ENCODE results near the gene MARK3. TPM values are rescaled to one million over a fixed set of nuclear protein-coding genes. Genes with fewer than 3 reads are reported as not detected.
A peak's percentile ranks its signal among the peaks of the same experiment; 100 is the strongest.

The MARK3 gene
- polyA plus RNA-seq, 3 donors, result 29.3 to 163 (median 44.7) TPM

GRCh38 chr14:103499709-103500108 is 114.5 kb downstream of the MARK3 start:
- Histone ChIP-seq H4K20me1 (ENCODE audit: insufficient read depth, low read length) (peaks cover 67% of the 10 kb centered on the region), H3K9me3 (replicated peaks in 1 of 2; ENCODE audit: control insufficient read depth in 1 of 2, insufficient read depth in 1 of 2, low read length in 2 of 2) (no peaks in the 10 kb centered on the region), H3K27me3 (ENCODE audit: control insufficient read depth in 2 of 2, insufficient read depth in 2 of 2, low read length in 2 of 2) (no peaks in the 10 kb centered on the region), H3K36me3 (replicated peaks in 1 of 2; ENCODE audit: control insufficient read depth in 1 of 2, insufficient read depth in 2 of 2, low read length in 2 of 2) (peaks cover 86 to 95% of the 10 kb centered on the region in 2 donors), H3K4me2 (replicated peaks; ENCODE audit: extremely low read depth, low read length, poor library complexity, severe bottlenecking) (no peak overlapping the region), H3K27ac (ENCODE audit: low read depth in 1 of 2, low read length in 2 of 2) (no peak overlapping the region), H3K4me1 (ENCODE audit: control insufficient read depth in 1 of 2, insufficient read depth in 2 of 2, low read length in 2 of 2) (no peaks in the 10 kb centered on the region), H2AFZ (ENCODE audit: insufficient read depth, low read depth, low read length, poor library complexity, severe bottlenecking) (no peak overlapping the region), H3K9ac (ENCODE audit: insufficient read depth, low read length, poor library complexity, severe bottlenecking) (no peak overlapping the region), H3K4me3 (replicated peaks in 1 of 3; ENCODE audit: low read depth in 2 of 3, low read length in 3 of 3) (no peak overlapping the region), H3K79me2 (ENCODE audit: insufficient read depth, low read length) (no peaks in the 10 kb centered on the region)
- peaks cover 5% of the 10 kb centered on the region for H3K4me1 Mint-ChIP-seq
- 88% methylated on average over 8 of the region's 10 CpGs for WGBS (ENCODE audit: insufficient coverage)
- no peak overlapping the region for H3K27ac Mint-ChIP-seq
- H3K27me3 Mint-ChIP-seq (ENCODE audit: low read depth in 3 of 3), result peaks cover 0 to 1% (median 0%) of the 10 kb centered on the region in 3 donors
- no peak for DNase-seq
- TF ChIP-seq CTCF (IDR thresholded peaks at IDR 0.05), result no peak
- no peaks in the 10 kb centered on the region for H3K9me3 Mint-ChIP-seq
- intact Hi-C loops (cut with micrococcal nuclease), result loop anchor here (2.0 to 5.0 kb wide), 2 partner anchors 47 to 48 kb away; no protein-coding TSS in a partner anchor
- peak overlapping the region in 1 of 2 donors; percentile 14 for H3K4me3 Mint-ChIP-seq
- H3K36me3 Mint-ChIP-seq, result peaks cover 62 to 86% of the 10 kb centered on the region in 2 donors

GRCh38 chr14:103500148-103500990 is 115.2 kb downstream of the MARK3 start:
- Mint-ChIP-seq H3K36me3 (peaks cover 63 to 87% of the 10 kb centered on the region in 2 donors), H3K9me3 (no peaks in the 10 kb centered on the region), H3K27me3 (ENCODE audit: low read depth in 3 of 3) (no peaks in the 10 kb centered on the region), H3K27ac (no peak overlapping the region), H3K4me3 (no peak overlapping the region), H3K4me1 (peaks cover 5% of the 10 kb centered on the region)
- no peak overlapping the region for H3K27ac ChIP-seq (ENCODE audit: low read depth in 1 of 2, low read length in 2 of 2)
- intact Hi-C loops (cut with micrococcal nuclease), result loop anchor here (2.0 to 5.0 kb wide), 2 partner anchors 46 to 47 kb away; no protein-coding TSS in a partner anchor
- H3K27me3 ChIP-seq (ENCODE audit: control insufficient read depth in 2 of 2, insufficient read depth in 2 of 2, low read length in 2 of 2), result no peaks in the 10 kb centered on the region
- peak; percentile 41 to 68 (median 66) for DNase-seq
- no peak overlapping the region for H3K4me3 ChIP-seq (replicated peaks in 1 of 3; ENCODE audit: low read depth in 2 of 3, low read length in 3 of 3)
- no peaks in the 10 kb centered on the region for H3K4me1 ChIP-seq (ENCODE audit: control insufficient read depth in 1 of 2, insufficient read depth in 2 of 2, low read length in 2 of 2)
- TF ChIP-seq CTCF (IDR thresholded peaks at IDR 0.05), result peak; percentile 87
- H3K79me2 ChIP-seq (ENCODE audit: insufficient read depth, low read length), result no peaks in the 10 kb centered on the region
- no peak overlapping the region for H2AFZ ChIP-seq (ENCODE audit: insufficient read depth, low read depth, low read length, poor library complexity, severe bottlenecking)
- no peak overlapping the region for H3K4me2 ChIP-seq (replicated peaks; ENCODE audit: extremely low read depth, low read length, poor library complexity, severe bottlenecking)
- peaks cover 72% of the 10 kb centered on the region for H4K20me1 ChIP-seq (ENCODE audit: insufficient read depth, low read length)
- WGBS (ENCODE audit: insufficient coverage), result 25% methylated on average over 4 of the region's 17 CpGs
- no peak overlapping the region for H3K9ac ChIP-seq (ENCODE audit: insufficient read depth, low read length, poor library complexity, severe bottlenecking)
- peaks cover 87 to 96% of the 10 kb centered on the region in 2 donors for H3K36me3 ChIP-seq (replicated peaks in 1 of 2; ENCODE audit: control insufficient read depth in 1 of 2, insufficient read depth in 2 of 2, low read length in 2 of 2)
- no peaks in the 10 kb centered on the region for H3K9me3 ChIP-seq (replicated peaks in 1 of 2; ENCODE audit: control insufficient read depth in 1 of 2, insufficient read depth in 1 of 2, low read length in 2 of 2)

Measured in CD14-positive monocyte (primary cell).